GM12874 (cell line): ENCODE data around the gene PIK3C2A.

Experiments used
- TF ChIP-seq, protein P1 (sequence below): IDR thresholded peaks from 2 replicates; pipeline ENCODE4 v1.5.1; 2011; ENCODE audit warnings: low read depth, mild to moderate bottlenecking, control low read depth, low read length, moderate library complexity; ENCODE audit not compliant: insufficient read depth

PIK3C2A gene

GRCh38 chr11:17238377-17238776 is 30.6 kb upstream of the PIK3C2A start:
- TF ChIP-seq, protein P1, sequence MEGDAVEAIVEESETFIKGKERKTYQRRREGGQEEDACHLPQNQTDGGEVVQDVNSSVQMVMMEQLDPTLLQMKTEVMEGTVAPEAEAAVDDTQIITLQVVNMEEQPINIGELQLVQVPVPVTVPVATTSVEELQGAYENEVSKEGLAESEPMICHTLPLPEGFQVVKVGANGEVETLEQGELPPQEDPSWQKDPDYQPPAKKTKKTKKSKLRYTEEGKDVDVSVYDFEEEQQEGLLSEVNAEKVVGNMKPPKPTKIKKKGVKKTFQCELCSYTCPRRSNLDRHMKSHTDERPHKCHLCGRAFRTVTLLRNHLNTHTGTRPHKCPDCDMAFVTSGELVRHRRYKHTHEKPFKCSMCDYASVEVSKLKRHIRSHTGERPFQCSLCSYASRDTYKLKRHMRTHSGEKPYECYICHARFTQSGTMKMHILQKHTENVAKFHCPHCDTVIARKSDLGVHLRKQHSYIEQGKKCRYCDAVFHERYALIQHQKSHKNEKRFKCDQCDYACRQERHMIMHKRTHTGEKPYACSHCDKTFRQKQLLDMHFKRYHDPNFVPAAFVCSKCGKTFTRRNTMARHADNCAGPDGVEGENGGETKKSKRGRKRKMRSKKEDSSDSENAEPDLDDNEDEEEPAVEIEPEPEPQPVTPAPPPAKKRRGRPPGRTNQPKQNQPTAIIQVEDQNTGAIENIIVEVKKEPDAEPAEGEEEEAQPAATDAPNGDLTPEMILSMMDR, result no peak

- TF ChIP-seq, protein P1, result no peak
Measured at GRCh38 chr11:17233101-17233500, 25.3 kb upstream of the PIK3C2A start.

- TF ChIP-seq, protein P1, result no peak
Measured at GRCh38 chr11:17230867-17231851, 23.4 kb upstream of the PIK3C2A start.

DNA sequence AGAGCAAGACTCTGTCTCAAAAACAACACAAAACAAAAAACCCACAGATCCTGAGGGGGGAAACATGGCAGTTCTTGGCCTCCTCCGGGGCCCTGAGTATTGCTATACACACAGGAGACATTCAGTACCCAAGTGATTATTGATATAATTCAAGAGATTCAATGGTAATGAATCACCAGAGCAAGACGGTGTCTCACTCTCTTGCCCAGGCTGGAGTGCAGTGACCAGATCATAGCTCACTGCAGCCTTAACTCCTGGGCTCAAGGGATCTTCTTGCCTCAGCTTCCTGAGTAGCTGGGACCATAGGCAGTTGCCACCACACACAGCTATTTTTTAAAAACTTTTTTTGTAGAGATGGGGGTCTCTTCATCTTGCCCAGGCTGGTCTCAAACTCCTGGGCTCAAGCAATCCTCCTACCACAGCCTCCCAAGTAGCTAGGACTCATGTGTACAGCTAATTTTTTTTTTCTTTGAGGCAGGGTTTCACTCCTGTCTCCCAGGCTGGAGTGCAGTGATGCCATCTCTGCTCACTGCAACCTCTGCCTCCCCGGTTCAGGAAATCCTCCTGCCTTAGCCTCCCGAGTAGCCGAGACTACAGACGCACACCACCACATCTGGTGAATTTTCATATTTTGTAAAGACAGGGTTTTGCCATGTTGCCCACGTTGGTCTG is 21.8 kb upstream of the PIK3C2A start:
- TF ChIP-seq, protein P1, result no peak

- TF ChIP-seq, protein P1, result no peak
Measured at GRCh38 chr11:17224727-17225126, 16.9 kb upstream of the PIK3C2A start.

- TF ChIP-seq, protein P1, result no peak
Measured at GRCh38 chr11:17221968-17222367, 14.2 kb upstream of the PIK3C2A start.

- TF ChIP-seq, protein P1, result no peak
Measured at GRCh38 chr11:17219016-17219415, 11.2 kb upstream of the PIK3C2A start.
